GM08714 (cell line): ENCODE results near the gene LIN37.

Experiments
- H3K4me3 ChIP-seq: fragments of 200-500 bp; sonication (Bioruptor generic); 2 replicates; pipeline ENCODE4 v1.5.1; 2014; ENCODE audit warnings: mild to moderate bottlenecking, low read length, inconsistent platforms
- ZNF274 ChIP-seq: IDR thresholded peaks from 2 replicates; pipeline ENCODE4 v1.6.1; 2012; ENCODE audit warnings: mild to moderate bottlenecking, low read depth, low read length

LIN37 gene

GRCh38 chr19:35748106-35749020 is at the start of gene LIN37:
TSS of gene LIN37 (plus strand) at chr19:35748576. CDS start at chr19:35748725, 149 bp downstream.
- peak within 1 kb of the TSS; percentile 77 for H3K4me3 ChIP-seq
- no peak for TF ChIP-seq ZNF274

GRCh38 chr19:35702223-35703012 is 46.0 kb upstream of the LIN37 start:
- peak overlapping the region; percentile 54 for H3K4me3 ChIP-seq
- no peak for TF ChIP-seq ZNF274

- no peak for TF ChIP-seq ZNF274
- H3K4me3 ChIP-seq, result no peak overlapping the region
Measured at GRCh38 chr19:35703343-35703742, 45.0 kb upstream of the LIN37 start.

- no peak for TF ChIP-seq ZNF274
- H3K4me3 ChIP-seq, result no peak within 1 kb of the TSS
Measured at GRCh38 chr19:35704218-35704617, 44.2 kb upstream of the LIN37 start, which contains the start of gene ZBTB32. TSS of gene ZBTB32 (plus strand) at chr19:35704558. CDS start at chr19:35714627, 10,069 bp downstream.

- no peak overlapping the region for H3K4me3 ChIP-seq
- TF ChIP-seq ZNF274, result no peak
Measured at GRCh38 chr19:35708391-35708790, 40.0 kb upstream of the LIN37 start.

GRCh38 chr19:35710784-35711723 is 37.3 kb upstream of the LIN37 start:
- peak overlapping the region; percentile 42; the same call in 1 of the 2 replicates for H3K4me3 ChIP-seq
- TF ChIP-seq ZNF274, result no peak

- H3K4me3 ChIP-seq, result peak overlapping the region; percentile 49
- no peak for TF ChIP-seq ZNF274
Measured at GRCh38 chr19:35712567-35713505, 35.5 kb upstream of the LIN37 start.

- H3K4me3 ChIP-seq, result peak overlapping the region; percentile 49
Measured at GRCh38 chr19:35713506-35713850, 34.9 kb upstream of the LIN37 start.

GRCh38 chr19:35713904-35714495 is 34.4 kb upstream of the LIN37 start:
- peak overlapping the region; percentile 49 for H3K4me3 ChIP-seq
- TF ChIP-seq ZNF274, result no peak

More at GRCh38 chr19:35713506-35713850, 34.9 kb upstream of the LIN37 start:
- no peak for TF ChIP-seq ZNF274

- TF ChIP-seq ZNF274, result no peak
- peak overlapping the region; percentile 49; the same call in 1 of the 2 replicates for H3K4me3 ChIP-seq
Measured at GRCh38 chr19:35714601-35715354, 33.6 kb upstream of the LIN37 start.

GRCh38 chr19:35715355-35715809 is 33.0 kb upstream of the LIN37 start:
- no peak for TF ChIP-seq ZNF274
- peak overlapping the region; percentile 84; the same call in 1 of the 2 replicates for H3K4me3 ChIP-seq
